ENCODE measurements around the gene GLUD1. TPM values are rescaled to one million over a fixed set of nuclear protein-coding genes. Genes with fewer than 3 reads are reported as not detected.
A peak's percentile ranks its signal among the peaks of the same experiment; 100 is the strongest.

Gene GLUD1
- total RNA-seq, 3 donors from 2014 or later (not counting 1 experiment from before 2014, with no cell fraction given): 102 to 115 (median 112) TPM

DNA sequence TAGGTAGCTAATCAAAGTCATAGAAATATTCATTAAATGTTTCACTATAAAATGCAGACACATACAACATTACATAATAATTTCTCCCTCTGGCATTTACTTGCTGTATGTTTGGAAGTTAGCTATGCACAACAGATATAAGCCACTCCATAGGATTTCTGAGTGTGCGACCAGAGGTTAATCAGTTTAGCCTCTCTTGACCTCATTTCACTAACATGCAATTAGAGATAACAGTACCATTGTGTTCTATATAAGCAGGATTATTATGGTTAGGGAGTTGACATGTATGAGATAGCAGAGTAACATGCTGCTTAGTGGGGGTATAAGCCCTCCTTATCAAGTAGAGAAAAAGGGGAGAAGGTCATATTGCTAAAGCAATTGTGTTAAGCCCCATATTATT, 26.4 kb downstream of the GLUD1 start:
- DNase-seq: no peak
- ATAC-seq: no peak
- 100% methylated on average over 1 of the region's 1 CpG for WGBS (ENCODE audit: insufficient coverage)
- Histone ChIP-seq H3K36me3 (ENCODE audit: control insufficient read depth, insufficient read depth, low read length) (peaks cover 70% of the 10 kb centered on the region), H3K27me3 (ENCODE audit: control insufficient read depth, insufficient read depth, low read length) (no peaks in the 10 kb centered on the region), H3K4me3 (ENCODE audit: low read length) (no peak overlapping the region), H3K27ac (ENCODE audit: low read length) (no peak overlapping the region), H3K9me3 (ENCODE audit: control insufficient read depth, insufficient read depth, low read length) (no peaks in the 10 kb centered on the region), H3K4me1 (ENCODE audit: control insufficient read depth, insufficient read depth, low read length) (no peaks in the 10 kb centered on the region)
- no peaks in the 10 kb centered on the region for H3K4me1 Mint-ChIP-seq
- no peak overlapping the region for H3K4me3 Mint-ChIP-seq
- H3K9me3 Mint-ChIP-seq: no peaks in the 10 kb centered on the region
- TF ChIP-seq, protein P1, sequence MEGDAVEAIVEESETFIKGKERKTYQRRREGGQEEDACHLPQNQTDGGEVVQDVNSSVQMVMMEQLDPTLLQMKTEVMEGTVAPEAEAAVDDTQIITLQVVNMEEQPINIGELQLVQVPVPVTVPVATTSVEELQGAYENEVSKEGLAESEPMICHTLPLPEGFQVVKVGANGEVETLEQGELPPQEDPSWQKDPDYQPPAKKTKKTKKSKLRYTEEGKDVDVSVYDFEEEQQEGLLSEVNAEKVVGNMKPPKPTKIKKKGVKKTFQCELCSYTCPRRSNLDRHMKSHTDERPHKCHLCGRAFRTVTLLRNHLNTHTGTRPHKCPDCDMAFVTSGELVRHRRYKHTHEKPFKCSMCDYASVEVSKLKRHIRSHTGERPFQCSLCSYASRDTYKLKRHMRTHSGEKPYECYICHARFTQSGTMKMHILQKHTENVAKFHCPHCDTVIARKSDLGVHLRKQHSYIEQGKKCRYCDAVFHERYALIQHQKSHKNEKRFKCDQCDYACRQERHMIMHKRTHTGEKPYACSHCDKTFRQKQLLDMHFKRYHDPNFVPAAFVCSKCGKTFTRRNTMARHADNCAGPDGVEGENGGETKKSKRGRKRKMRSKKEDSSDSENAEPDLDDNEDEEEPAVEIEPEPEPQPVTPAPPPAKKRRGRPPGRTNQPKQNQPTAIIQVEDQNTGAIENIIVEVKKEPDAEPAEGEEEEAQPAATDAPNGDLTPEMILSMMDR (IDR thresholded peaks at IDR 0.05): no peak
- no peak overlapping the region for H3K27ac Mint-ChIP-seq
- H3K27me3 Mint-ChIP-seq (ENCODE audit: low read depth in 2 of 2): no peaks in the 10 kb centered on the region
- intact Hi-C loops (cut with micrococcal nuclease): no loop called here
- peaks cover 18% of the 10 kb centered on the region for H3K36me3 Mint-ChIP-seq

- H3K27ac Mint-ChIP-seq: peak overlapping the region in 1 of 2 donors; percentile 4
- H3K27me3 ChIP-seq (ENCODE audit: control insufficient read depth, insufficient read depth, low read length): no peaks in the 10 kb centered on the region
- ATAC-seq (no peak), DNase-seq (no peak)
- H3K4me1 Mint-ChIP-seq: no peaks in the 10 kb centered on the region
- no peaks in the 10 kb centered on the region for H3K9me3 ChIP-seq (ENCODE audit: control insufficient read depth, insufficient read depth, low read length)
- peaks cover 18% of the 10 kb centered on the region for H3K36me3 Mint-ChIP-seq
- H3K9me3 Mint-ChIP-seq: no peaks in the 10 kb centered on the region
- H3K4me3 ChIP-seq (ENCODE audit: low read length): no peak overlapping the region
- 100% methylated on average over 1 of the region's 1 CpG for WGBS (ENCODE audit: insufficient coverage)
- no peaks in the 10 kb centered on the region for H3K4me1 ChIP-seq (ENCODE audit: control insufficient read depth, insufficient read depth, low read length)
- TF ChIP-seq, protein P1 (IDR thresholded peaks at IDR 0.05): no peak
- H3K36me3 ChIP-seq (ENCODE audit: control insufficient read depth, insufficient read depth, low read length): peaks cover 70% of the 10 kb centered on the region
- no peak overlapping the region for H3K27ac ChIP-seq (ENCODE audit: low read length)
- no peaks in the 10 kb centered on the region for H3K27me3 Mint-ChIP-seq (ENCODE audit: low read depth in 2 of 2)
- intact Hi-C loops (cut with micrococcal nuclease): no loop called here
- H3K4me3 Mint-ChIP-seq: no peak overlapping the region
These were observed 27.8 kb downstream of the GLUD1 start for GRCh38 chr10:87066865-87067264.

DNA sequence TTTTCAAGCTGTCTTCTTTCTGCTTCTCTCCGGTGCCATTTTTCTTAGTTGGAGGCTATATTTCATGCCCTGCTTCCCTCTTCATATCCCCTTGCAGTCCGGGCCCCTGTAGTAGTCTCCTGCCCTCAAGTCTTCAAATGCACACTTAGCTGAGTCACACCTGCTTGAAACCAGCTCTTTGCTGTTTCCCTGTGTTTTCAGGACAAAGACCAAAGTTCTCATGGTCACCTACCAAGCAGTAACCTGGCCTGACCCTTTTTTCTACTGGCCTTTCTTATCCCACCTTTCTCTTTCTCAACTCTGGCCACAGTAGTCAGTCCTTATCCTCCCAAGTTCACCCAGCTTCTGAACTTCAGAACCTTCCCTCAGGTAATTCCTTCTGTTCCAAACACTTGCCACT, 28.5 kb downstream of the GLUD1 start:
- Histone ChIP-seq H3K9me3 (ENCODE audit: control insufficient read depth, insufficient read depth, low read length) (no peaks in the 10 kb centered on the region), H3K4me3 (ENCODE audit: low read length) (no peak overlapping the region), H3K27me3 (ENCODE audit: control insufficient read depth, insufficient read depth, low read length) (no peaks in the 10 kb centered on the region), H3K4me1 (ENCODE audit: control insufficient read depth, insufficient read depth, low read length) (no peaks in the 10 kb centered on the region), H3K36me3 (ENCODE audit: control insufficient read depth, insufficient read depth, low read length) (peaks cover 70% of the 10 kb centered on the region), H3K27ac (ENCODE audit: low read length) (no peak overlapping the region)
- no peaks in the 10 kb centered on the region for H3K4me1 Mint-ChIP-seq
- H3K36me3 Mint-ChIP-seq: peaks cover 12% of the 10 kb centered on the region
- no peak overlapping the region for H3K4me3 Mint-ChIP-seq
- no peaks in the 10 kb centered on the region for H3K27me3 Mint-ChIP-seq (ENCODE audit: low read depth in 2 of 2)
- DNase-seq: no peak
- H3K27ac Mint-ChIP-seq: peak overlapping the region; percentile 4 to 5
- WGBS (ENCODE audit: insufficient coverage): 100% methylated on average over 2 of the region's 2 CpGs
- intact Hi-C loops (cut with micrococcal nuclease): no loop called here
- H3K9me3 Mint-ChIP-seq: no peaks in the 10 kb centered on the region
- no peak for ATAC-seq
- TF ChIP-seq, protein P1 (IDR thresholded peaks at IDR 0.05): no peak

DNA sequence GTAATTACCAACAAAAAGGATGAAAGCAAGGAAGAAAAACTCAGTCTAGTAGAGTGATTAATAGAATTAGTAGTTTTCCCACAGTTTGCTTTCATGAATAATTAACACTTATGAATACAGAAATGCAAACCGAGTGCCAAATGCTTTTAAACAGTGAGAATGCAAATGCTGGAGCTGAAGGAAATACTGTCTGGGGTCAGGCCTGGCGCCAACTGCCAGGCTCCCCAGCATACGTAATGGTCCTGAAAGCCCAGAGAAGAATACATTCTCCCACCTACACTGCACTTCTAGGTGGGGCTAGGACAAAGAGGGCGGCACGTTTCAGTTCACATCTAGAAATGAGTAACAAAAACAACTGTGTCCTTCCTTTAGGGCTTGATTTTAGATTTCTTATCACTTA, 30.0 kb downstream of the GLUD1 start:
- no peak for ATAC-seq
- no peak overlapping the region for H3K27ac ChIP-seq (ENCODE audit: low read length)
- H3K4me1 Mint-ChIP-seq: no peaks in the 10 kb centered on the region

More for the DNA sequence above, 30.0 kb downstream of the GLUD1 start:
- intact Hi-C loops (cut with micrococcal nuclease): no loop called here
- peaks cover 78% of the 10 kb centered on the region for H3K36me3 ChIP-seq (ENCODE audit: control insufficient read depth, insufficient read depth, low read length)
- TF ChIP-seq, protein P1 (IDR thresholded peaks at IDR 0.05): no peak
- no peak for DNase-seq
- no peaks in the 10 kb centered on the region for H3K27me3 Mint-ChIP-seq (ENCODE audit: low read depth in 2 of 2)
- H3K4me3 Mint-ChIP-seq: no peak overlapping the region
- H3K4me1 ChIP-seq (ENCODE audit: control insufficient read depth, insufficient read depth, low read length): no peaks in the 10 kb centered on the region
- no peaks in the 10 kb centered on the region for H3K27me3 ChIP-seq (ENCODE audit: control insufficient read depth, insufficient read depth, low read length)
- no peak overlapping the region for H3K27ac Mint-ChIP-seq
- 76% methylated on average over 5 of the region's 5 CpGs for WGBS (ENCODE audit: insufficient coverage)
- H3K9me3 Mint-ChIP-seq: no peaks in the 10 kb centered on the region
- no peak overlapping the region for H3K4me3 ChIP-seq (ENCODE audit: low read length)
- no peaks in the 10 kb centered on the region for H3K9me3 ChIP-seq (ENCODE audit: control insufficient read depth, insufficient read depth, low read length)
- peaks cover 12% of the 10 kb centered on the region for H3K36me3 Mint-ChIP-seq
